Effector memory CD8-positive, alpha-beta T cell (primary cell): Measurements from ENCODE around the gene KDM5C.

Source experiments
- ATAC-seq: fragments of 150-1000 bp; cut with Tn5 transposase; replicated peaks from 2 replicates; pipeline ENCODE4 v1.10.0; 2021; ENCODE audit warnings: mild to moderate bottlenecking, moderate library complexity
- DNase-seq, 3 experiments: peaks; one replicate each; pipeline ENCODE4 v3.0.0; 2021
- H3K27ac Mint-ChIP-seq, 2 donors: one replicate each; pipeline ENCODE4 v1.8.0; 2022; ENCODE audit warnings: mild to moderate bottlenecking in 2 of 2, mixed read lengths in 2 of 2, moderate library complexity in 2 of 2
- H3K27me3 Mint-ChIP-seq, 2 donors: one replicate each; pipeline ENCODE4 v1.8.0; 2022; ENCODE audit warnings: mixed read lengths in 2 of 2
- H3K36me3 Mint-ChIP-seq: one replicate; pipeline ENCODE4 v1.8.0; 2022; ENCODE audit warnings: mild to moderate bottlenecking, moderate library complexity, mixed read lengths; ENCODE audit not compliant: insufficient read depth
- H3K4me1 Mint-ChIP-seq, 2 donors: one replicate each; pipeline ENCODE4 v1.8.0; 2022; ENCODE audit warnings: low read depth in 2 of 2, mixed read lengths in 2 of 2
- H3K4me3 Mint-ChIP-seq, 2 donors: one replicate each; pipeline ENCODE4 v1.8.0; 2022; ENCODE audit warnings: mild to moderate bottlenecking in 2 of 2, mixed read lengths in 2 of 2, moderate library complexity in 2 of 2
- H3K9me3 Mint-ChIP-seq, 2 donors: one replicate each; pipeline ENCODE4 v1.8.0; 2022; ENCODE audit warnings: mixed read lengths in 2 of 2
- total RNA-seq, 9 experiments: gene quantifications; one replicate each; lab custom pipeline; 2026; lab: John Stamatoyannopoulos, UW

The KDM5C gene
- 213 to 379 (median 250) reads per million in 9 experiments for total RNA-seq

GRCh38 chrX:53224860-53225797 lies at the start of gene KDM5C:
Gene KDM5C (minus strand): TSS chrX:53225207. CDS start chrX:53224889, 318 bp downstream.
- Mint-ChIP-seq H3K4me1 (peaks cover 17 to 31% of the 10 kb centered on the region in 2 donors), H3K9me3 (no peaks in the 10 kb centered on the region), H3K27me3 (no peaks in the 10 kb centered on the region), H3K4me3 (peak within 1 kb of the TSS; percentile 86 to 95), H3K27ac (peak within 1 kb of the TSS; percentile 96 to 99), H3K36me3 (peaks cover 42% of the 10 kb centered on the region)
- ATAC-seq (peak; percentile 79), DNase-seq (peak; percentile 76 to 82 (median 76))

GRCh38 chrX:53272808-53273337 lies 47.9 kb upstream of the KDM5C start:
- no peaks in the 10 kb centered on the region for H3K4me1 Mint-ChIP-seq
- no peaks in the 10 kb centered on the region for H3K27me3 Mint-ChIP-seq
- H3K4me3 Mint-ChIP-seq, result no peak overlapping the region
- DNase-seq (no peak), ATAC-seq (no peak)
- H3K36me3 Mint-ChIP-seq, result no peaks in the 10 kb centered on the region
- no peaks in the 10 kb centered on the region for H3K9me3 Mint-ChIP-seq
- no peak overlapping the region for H3K27ac Mint-ChIP-seq

DNA sequence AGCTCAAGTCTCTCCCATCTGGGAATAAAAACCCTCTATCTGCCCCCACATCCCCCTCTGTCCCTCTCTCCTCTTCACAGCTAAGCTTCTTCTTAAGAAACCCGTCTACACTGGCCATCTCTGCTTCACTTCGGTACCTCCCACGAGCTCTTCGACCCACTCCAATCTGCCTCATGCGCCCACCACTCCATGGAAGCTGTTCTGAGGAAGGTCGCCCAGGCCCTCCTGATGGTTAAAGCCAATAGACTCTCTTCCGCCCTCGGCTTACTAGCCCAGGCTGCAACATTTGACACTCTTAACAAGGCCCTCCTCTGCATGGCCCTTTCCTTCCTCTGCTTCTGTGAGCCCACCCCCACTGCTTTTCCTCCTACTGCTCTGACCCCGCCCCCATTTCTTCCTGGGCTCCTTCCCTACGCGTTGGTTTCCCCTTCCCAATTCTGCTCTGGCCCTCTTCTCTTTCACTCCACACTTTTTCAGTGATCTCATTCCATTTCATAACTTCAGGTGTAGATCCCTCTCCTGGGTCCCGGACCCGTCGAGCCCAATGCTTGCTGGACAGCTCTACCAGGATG lies 44.6 kb upstream of the KDM5C start:
- Mint-ChIP-seq H3K27ac (no peak overlapping the region), H3K4me1 (peaks cover 0 to 3% of the 10 kb centered on the region in 2 donors), H3K4me3 (no peak overlapping the region), H3K9me3 (no peaks in the 10 kb centered on the region), H3K27me3 (no peaks in the 10 kb centered on the region), H3K36me3 (no peaks in the 10 kb centered on the region)
- DNase-seq, result no peak
- ATAC-seq, result no peak

GRCh38 chrX:53268173-53268572 lies 43.2 kb upstream of the KDM5C start:
- Mint-ChIP-seq H3K4me1 (peaks cover 12 to 16% of the 10 kb centered on the region in 2 donors), H3K27me3 (no peaks in the 10 kb centered on the region), H3K9me3 (no peaks in the 10 kb centered on the region), H3K4me3 (no peak overlapping the region), H3K36me3 (no peaks in the 10 kb centered on the region), H3K27ac (no peak overlapping the region)
- ATAC-seq (no peak), DNase-seq (no peak)

DNA sequence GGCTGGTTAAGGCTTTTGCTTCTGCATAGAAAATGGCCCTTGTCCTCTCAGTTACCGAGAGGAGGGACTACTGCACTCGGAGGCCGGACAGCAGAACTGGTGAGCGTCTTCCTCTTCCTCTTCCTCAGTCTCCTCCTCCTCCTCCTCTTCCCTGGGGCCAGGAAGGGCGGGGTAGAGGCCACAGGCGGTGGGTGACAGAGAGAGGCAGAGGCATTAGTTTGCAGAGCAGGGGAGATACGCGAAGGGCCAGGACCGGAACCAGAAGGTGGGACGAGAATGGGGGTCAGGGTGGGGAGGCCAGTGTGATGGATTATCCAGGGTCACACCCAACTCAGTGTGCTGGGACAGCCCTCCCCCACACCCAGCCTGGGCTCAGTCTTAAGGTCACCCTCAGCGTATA lies 41.9 kb upstream of the KDM5C start:
- no peak for DNase-seq
- Mint-ChIP-seq H3K4me1 (peaks cover 21% of the 10 kb centered on the region in 2 donors), H3K4me3 (no peak overlapping the region), H3K27me3 (no peaks in the 10 kb centered on the region), H3K27ac (no peak overlapping the region), H3K9me3 (no peaks in the 10 kb centered on the region), H3K36me3 (peaks cover 3% of the 10 kb centered on the region)
- no peak for ATAC-seq

DNA sequence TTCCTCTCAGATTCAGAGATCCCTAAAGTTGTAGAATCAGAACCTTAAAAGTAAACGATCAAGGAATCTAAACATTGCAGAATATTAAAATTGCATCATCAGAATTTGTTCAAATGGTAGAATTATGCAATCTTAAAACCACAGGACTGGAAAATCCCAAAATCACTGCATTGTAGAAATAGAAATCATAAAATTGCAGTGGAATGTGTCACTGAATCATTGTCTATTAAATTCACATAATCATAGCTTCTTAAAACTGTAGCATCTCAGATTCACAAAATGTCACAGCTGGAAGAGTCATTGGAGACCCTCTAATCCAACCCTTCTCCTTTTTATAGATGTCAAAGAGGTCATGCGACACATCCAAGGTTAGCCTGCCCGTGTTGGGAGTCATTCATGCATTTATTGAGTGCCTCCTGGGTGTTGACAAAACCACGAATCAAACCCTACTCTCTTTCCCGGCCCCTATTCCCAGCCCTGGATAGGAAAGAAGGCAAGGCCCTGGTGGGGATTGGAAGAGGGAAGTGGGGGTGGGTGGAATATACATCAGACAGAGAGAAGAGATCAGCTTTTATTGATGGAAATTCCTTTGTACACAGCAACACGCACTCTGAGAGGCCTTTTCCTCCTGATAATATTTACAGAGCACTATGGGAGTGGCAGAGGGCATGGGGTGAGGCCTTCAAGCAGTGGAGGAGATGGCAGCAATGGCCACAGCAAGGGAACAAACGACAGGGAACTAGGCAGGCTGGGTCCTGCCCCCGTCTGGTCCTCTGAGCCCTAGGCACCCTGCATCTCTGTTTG lies 41.0 kb upstream of the KDM5C start:
- no peak overlapping the region for H3K4me3 Mint-ChIP-seq
- H3K27me3 Mint-ChIP-seq, result no peaks in the 10 kb centered on the region
- H3K4me1 Mint-ChIP-seq, result peaks cover 27% of the 10 kb centered on the region in 2 donors
- no peak overlapping the region for H3K27ac Mint-ChIP-seq
- DNase-seq (no peak), ATAC-seq (no peak)
- no peaks in the 10 kb centered on the region for H3K9me3 Mint-ChIP-seq
- peaks cover 3% of the 10 kb centered on the region for H3K36me3 Mint-ChIP-seq

DNA sequence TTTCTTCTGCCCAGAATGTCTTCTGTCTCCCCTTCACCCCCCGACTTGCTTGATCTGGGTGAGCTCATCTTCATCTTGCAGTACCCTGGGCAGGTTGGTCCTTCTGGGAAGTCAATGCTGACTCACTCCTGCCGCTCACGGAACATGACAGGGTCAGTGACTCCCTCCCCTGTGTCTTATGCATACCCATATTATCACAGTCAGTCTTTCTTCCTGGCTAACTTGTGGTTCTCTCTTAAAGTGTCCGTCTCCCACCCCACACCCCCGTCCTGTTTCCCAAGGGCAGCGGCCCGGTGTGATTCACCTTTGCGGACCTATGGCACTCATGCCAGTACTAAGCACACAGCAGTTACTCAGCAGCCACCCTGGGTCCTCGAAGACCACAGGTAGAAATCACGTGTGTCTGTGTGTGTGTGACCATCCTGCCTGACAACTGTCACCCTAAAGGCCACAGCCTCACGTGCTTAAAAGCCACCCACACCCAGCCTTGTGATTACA lies 38.6 kb upstream of the KDM5C start:
- Mint-ChIP-seq H3K4me3 (peak overlapping the region; percentile 49 to 70), H3K27ac (peak overlapping the region; percentile 35 to 41)

DNA sequence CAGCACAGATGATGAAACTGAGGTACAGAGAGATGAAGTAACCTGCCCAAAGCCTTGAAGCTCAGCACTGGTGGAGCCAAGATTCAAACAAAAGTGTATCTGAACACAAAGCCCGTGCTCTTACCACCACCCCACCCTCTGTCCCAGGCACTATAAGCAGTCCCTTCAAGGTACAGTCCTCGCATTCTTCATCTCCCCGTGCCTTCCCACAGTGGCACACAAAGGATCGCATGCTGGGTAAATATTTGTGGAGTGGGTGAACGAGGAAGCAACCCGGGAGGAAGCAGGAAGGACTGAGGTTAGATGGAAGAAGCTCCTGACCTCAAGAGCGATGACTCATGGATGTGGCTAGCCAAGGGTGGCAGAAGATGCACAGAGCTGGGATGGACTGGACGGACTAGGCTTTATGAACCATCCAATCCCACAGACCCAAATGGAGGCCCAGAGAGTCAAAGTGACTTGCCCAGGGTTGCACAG lies 37.9 kb upstream of the KDM5C start:
- DNase-seq, result no peak

More for the DNA sequence above, 38.6 kb upstream of the KDM5C start:
- ATAC-seq (peak; percentile 51), DNase-seq (no peak)
- H3K9me3 Mint-ChIP-seq, result no peaks in the 10 kb centered on the region
- peaks cover 27% of the 10 kb centered on the region in 2 donors for H3K4me1 Mint-ChIP-seq
- H3K36me3 Mint-ChIP-seq, result peaks cover 3% of the 10 kb centered on the region
- H3K27me3 Mint-ChIP-seq, result no peaks in the 10 kb centered on the region

DNA sequence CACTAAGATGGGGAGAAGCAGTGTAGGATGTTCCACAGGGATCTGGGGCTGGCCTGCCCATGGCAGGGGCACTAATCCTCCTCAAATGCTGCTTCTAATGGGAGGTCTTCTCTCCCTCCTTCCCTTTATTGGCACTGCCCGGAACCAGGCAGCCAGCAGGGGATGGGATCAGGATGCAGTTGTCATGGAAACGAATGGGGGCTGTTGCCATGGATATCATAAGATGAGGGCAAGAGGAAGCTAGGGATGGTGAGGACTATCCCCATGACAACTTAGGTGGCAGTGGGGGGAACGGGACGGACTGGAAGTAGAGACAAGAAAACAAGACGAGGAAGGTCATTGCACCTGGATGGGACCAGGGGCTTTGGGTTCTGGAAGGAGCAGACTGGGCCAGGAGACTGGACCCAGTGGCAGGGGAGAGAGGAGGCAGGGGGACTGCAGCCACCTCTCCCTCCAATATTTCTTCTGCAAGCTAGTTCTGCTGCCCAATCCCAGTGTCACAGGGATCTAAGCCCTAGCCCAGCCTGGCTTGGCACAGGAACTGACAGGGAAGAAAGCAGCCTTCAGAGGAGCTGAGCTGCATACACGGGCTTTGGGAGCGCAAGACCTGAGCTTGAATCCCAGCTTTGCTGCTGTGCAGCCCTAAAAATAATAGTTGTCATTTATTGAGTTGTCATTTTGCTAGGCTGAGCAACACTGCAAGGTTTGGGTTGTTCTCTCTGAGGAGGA lies 37.3 kb upstream of the KDM5C start:
- peak overlapping the region in 1 of 2 donors; percentile 81 for H3K27ac Mint-ChIP-seq
- H3K36me3 Mint-ChIP-seq, result peaks cover 4% of the 10 kb centered on the region
- H3K27me3 Mint-ChIP-seq, result no peaks in the 10 kb centered on the region
- peak overlapping the region in 1 of 2 donors; percentile 51 for H3K4me3 Mint-ChIP-seq
- peaks cover 27% of the 10 kb centered on the region in 2 donors for H3K4me1 Mint-ChIP-seq
- H3K9me3 Mint-ChIP-seq, result no peaks in the 10 kb centered on the region
- DNase-seq, result no peak
- no peak for ATAC-seq

More for the DNA sequence above, 37.9 kb upstream of the KDM5C start:
- H3K4me3 Mint-ChIP-seq, result peak overlapping the region; percentile 49 to 70
- H3K27ac Mint-ChIP-seq, result no peak overlapping the region
- peak; percentile 53 for ATAC-seq
- H3K27me3 Mint-ChIP-seq, result no peaks in the 10 kb centered on the region
- peaks cover 3% of the 10 kb centered on the region for H3K36me3 Mint-ChIP-seq
- peaks cover 27% of the 10 kb centered on the region in 2 donors for H3K4me1 Mint-ChIP-seq
- H3K9me3 Mint-ChIP-seq, result no peaks in the 10 kb centered on the region

- DNase-seq (no peak), ATAC-seq (peak; percentile 46)
- no peaks in the 10 kb centered on the region for H3K27me3 Mint-ChIP-seq
- peaks cover 6% of the 10 kb centered on the region for H3K36me3 Mint-ChIP-seq
- no peaks in the 10 kb centered on the region for H3K9me3 Mint-ChIP-seq
- H3K4me3 Mint-ChIP-seq, result peak overlapping the region in 1 of 2 donors; percentile 51
- H3K4me1 Mint-ChIP-seq, result peaks cover 27% of the 10 kb centered on the region in 2 donors
- peak overlapping the region; percentile 23 to 81 for H3K27ac Mint-ChIP-seq
These were observed 36.5 kb upstream of the KDM5C start for GRCh38 chrX:53261355-53261972.

DNA sequence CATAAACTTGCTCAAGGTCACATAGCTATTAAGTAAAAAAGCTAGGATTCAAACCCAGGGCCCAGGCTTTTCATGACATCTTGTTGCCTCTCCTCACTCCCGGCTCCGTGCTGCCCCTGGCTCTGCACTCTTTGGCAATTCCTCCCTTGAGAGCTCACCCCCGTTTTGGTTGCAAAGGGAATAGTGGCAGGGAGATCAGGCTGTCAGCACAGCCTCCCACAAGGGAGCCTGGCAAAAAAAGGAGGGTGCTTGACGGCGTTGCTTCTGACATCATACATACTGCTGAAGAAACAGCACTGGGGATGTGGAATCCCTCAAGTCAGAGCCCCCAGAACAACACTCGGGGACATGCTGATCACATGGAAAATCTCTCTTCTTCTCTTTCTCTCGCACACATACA lies 35.8 kb upstream of the KDM5C start:
- Mint-ChIP-seq H3K4me3 (no peak overlapping the region), H3K36me3 (peaks cover 6% of the 10 kb centered on the region), H3K27ac (peak overlapping the region in 1 of 2 donors; percentile 23), H3K27me3 (no peaks in the 10 kb centered on the region), H3K4me1 (peaks cover 27% of the 10 kb centered on the region in 2 donors), H3K9me3 (no peaks in the 10 kb centered on the region)
- DNase-seq (no peak), ATAC-seq (no peak)
